ENCODE data around the gene MLLT6.
"Not testable (repeated sequence)": the region's sequence is repeated elsewhere in the genome, so short reads cannot be mapped to it uniquely, and the experiment has no call there.

MLLT6 gene

DNA sequence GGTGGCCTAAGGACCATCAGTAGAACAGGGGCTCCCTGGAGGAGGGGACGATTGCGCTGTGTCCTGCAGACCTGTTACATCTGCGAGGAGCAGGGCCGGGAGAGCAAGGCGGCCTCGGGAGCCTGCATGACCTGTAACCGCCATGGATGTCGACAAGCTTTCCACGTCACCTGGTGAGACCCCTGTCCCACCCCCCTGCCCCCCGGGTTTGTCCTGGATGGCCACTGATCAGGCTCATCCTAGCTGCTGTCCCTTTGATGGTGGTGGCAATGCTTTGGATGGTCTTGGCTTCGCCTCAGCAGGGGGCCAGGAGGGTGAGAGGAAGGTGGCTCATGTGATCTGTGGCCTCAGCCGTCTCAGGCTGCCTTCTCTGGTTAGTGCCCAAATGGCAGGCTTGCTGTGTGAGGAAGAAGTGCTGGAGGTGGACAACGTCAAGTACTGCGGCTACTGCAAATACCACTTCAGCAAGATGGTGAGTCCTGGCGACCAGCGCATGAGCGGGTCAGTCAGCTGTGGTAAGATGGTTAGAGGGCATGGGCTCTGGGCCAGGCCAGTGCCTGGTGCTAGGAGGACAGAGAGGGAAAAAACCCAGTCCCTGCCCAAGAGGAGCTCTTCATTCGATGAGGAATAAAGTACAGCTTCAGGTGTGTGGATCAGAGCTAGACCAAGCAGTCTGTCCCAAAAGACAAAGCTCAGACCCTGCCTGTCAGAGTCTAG is 4.2 kb downstream of the MLLT6 start:
- no peak for DNase-seq

DNA sequence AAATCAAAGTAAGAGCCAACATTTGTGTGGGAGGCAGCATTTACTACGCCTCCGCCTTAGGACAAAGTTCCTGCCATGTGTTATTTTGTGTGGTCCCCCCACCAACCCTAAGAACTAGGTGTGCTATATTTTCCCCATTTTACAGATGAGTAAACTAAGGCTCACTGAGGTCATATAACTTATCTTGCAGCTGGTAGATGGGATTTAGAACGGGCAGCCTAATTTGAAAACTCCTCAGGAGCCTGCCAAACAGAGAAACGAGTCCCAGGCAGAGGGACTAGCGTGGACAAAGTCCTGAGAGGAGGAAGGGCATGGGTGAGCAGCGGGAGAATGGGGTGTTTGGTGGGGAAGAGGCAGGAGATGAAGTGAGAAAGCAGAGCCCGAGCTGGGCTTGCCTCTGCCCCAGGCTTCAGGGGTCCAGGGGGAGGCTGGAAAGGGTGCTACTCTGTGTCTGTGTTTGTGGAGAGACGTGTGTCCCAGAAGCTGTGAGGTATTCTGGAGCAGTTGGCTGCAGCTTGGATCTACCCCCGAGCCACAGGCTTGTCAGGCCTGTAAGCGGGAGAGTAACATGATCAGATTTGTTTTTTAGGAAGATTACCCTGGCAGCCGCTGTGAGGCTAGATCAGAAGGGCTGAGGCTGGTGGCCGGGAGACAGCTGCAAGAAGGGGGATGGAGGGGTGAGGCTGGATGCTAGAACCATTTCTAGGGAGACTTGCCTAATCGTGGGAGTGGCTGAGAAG is 5.0 kb downstream of the MLLT6 start:
- no peak for DNase-seq

DNA sequence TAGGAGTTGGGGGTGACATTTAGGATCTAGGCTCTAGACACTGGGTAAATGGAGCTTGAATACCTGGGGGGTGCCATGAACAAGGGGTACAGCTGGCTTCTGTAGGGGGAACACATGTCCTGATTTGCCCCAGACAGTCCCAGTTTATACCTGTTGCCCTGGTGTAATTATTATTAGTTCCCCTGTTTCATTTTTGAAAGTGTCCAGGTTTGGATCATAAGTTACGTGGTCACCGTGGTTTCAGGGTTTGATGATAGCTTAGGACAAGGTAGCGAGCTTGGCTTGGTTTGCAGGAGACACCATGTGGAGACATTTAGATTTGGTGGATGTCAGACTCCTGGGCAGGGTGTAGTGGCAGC is 5.5 kb downstream of the MLLT6 start:
- no peak for DNase-seq

DNA sequence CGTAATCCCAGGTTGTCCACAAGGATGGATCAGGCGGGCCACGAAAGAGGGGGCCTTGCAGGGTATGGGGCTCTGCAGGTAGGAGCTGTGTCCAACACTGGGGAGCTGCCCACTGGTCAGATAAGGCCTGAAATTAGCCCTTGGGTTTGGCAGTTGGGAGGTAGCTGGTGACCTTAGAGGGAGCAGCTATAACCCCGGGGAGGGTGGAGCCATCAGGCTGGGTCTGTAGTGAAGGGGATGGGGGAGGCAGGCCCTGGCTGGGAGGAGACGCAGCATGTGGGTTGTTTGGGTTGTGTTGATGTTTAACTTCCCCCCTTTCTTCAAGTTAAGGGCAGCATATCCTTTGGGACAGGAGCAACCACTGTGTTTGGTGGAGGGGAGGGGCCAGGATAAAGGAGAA is 5.9 kb downstream of the MLLT6 start:
- no peak for DNase-seq

DNA sequence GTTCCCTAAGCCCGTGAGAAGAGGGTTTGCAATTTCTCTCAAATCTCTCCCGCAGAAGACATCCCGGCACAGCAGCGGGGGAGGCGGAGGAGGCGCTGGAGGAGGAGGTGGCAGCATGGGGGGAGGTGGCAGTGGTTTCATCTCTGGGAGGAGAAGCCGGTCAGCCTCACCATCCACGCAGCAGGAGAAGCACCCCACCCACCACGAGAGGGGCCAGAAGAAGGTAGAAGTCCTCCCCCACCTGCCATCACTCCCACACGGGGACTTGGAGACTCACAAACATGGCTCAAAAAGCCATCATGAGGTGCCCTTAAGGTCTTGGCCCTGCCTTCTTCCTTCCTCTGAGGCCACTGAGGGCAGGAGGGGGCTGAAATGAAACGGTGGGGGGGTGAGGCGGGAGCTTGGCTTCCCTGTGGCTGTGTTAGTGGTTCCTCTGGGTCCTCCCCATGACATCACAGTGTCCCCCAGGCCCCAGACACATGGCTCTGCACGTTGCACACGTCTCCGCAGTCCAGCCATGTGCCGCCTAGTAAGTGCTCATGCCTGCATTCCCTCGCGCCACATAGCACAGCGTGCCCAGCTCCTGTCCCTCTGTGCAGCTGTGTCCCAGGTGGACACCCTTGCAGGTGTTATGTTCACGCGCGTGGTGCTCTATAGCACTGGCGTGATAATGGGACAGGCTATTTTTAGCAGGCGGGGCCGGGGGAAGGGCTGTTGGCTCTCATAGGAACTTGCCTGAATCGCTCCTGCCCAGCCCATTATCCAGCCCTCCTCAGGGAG is 6.9 kb downstream of the MLLT6 start:
- DNase-seq: peak in 1 of 2 experiments; percentile 44

DNA sequence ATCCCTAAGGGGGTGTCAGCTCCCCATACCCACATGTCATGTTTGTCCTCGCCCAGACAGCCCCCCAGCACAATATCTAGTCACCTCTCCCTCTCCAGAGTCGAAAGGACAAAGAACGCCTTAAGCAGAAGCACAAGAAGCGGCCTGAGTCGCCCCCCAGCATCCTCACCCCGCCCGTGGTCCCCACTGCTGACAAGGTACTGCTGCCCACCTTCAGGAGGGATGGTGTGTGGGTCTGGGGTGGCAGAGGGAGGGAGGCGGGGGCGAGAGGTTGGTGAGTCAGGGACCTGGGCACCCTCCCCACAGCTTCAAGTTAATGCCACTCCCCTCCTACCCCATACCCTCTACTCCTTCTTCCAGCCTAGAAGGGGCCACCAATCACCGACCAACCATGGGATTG is 7.5 kb downstream of the MLLT6 start:
- DNase-seq: no peak

DNA sequence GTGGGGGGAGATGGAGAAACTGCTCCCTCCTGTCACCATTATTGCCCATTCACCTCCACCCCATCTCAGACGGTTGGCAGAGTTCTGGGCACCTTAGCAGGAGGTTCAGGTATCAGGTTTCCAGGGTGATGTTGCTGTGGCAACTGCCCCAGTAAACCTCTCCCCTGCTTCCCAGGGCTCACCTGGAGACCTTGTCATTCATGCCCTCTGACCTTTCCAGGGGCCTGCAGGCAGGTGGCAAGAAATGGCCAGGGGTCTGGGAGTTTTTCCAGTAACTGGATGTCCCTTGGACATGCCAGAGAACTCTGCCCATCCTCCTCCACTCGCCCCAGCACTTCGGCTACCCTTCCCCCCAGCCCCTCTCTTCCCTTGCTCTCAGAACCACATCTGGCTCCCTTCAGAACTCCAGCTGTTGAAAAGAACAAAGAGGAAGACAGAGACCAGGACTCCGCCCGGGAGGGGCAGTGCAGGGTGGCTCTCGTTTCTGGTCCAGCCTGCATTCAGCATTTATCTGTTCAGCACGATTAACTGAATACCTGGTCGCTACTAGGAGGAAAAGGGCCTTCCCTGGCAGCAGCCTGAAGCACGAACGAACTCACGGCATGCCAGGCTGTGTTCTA is 8.5 kb downstream of the MLLT6 start:
- DNase-seq: no peak

DNA sequence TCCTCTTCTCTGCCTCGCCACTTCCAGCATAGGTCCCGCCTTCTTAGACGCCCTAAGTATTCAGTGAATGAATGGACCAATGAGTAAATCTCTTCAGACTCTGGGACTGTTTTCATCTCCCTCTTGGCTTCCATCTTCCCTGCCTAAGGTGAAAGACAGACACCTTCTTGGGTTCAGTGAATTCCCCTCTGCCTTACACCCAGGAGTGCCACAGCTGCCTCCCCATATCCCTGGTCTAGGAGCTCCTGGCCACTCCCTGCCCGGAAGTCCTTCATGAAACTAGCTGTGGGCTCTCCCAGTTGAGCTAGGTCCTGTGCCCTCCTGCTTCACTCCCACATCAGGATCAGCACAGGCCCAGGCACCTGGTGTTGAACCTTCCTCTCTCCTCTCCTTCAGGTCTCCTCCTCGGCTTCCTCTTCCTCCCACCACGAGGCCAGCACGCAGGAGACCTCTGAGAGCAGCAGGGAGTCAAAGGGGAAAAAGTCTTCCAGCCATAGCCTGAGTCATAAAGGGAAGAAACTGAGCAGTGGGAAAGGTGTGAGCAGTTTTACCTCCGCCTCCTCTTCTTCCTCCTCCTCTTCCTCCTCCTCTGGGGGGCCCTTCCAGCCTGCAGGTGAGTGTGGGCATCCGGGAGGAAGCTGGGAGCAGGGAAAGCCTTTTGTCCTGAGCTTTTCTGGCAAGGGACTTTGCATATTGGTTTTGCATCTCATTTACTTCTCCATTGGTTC is 10.3 kb downstream of the MLLT6 start:
- DNase-seq: no peak

DNA sequence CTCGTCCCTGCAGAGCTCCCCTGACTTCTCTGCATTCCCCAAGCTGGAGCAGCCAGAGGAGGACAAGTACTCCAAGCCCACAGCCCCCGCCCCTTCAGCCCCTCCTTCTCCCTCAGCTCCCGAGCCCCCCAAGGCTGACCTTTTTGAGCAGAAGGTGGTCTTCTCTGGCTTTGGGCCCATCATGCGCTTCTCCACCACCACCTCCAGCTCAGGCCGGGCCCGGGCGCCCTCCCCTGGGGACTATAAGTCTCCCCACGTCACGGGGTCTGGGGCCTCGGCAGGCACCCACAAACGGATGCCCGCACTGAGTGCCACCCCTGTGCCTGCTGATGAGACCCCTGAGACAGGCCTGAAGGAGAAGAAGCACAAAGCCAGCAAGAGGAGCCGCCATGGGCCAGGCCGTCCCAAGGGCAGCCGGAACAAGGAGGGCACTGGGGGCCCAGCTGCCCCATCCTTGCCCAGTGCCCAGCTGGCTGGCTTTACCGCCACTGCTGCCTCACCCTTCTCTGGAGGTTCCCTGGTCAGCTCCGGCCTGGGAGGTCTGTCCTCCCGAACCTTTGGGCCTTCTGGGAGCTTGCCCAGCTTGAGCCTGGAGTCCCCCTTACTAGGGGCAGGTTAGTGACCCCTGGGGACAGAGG is 11.4 kb downstream of the MLLT6 start:
- DNase-seq: no peak

DNA sequence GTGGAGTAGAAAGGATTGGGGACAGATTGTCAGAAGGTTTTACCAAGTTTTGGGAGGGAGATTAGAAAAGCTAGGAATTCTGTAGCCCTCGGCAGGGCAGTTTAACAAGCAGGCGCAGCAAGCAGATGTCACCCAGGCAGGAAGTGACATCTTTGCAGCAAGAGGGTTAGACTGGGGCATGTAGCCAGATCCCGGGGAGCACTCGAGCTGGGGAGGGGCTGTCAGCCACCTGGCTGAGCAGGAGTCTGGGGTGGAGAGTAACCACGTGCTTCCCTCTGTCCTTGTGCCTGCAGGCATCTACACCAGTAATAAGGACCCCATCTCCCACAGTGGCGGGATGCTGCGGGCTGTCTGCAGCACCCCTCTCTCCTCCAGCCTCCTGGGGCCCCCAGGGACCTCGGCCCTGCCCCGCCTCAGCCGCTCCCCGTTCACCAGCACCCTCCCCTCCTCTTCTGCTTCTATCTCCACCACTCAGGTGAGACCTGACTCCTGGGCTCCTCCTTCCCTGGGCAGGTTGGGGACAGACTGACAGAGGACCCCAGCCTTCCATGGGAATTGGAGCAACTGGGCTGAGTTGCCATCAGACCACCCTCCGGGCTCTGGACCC is 12.2 kb downstream of the MLLT6 start:
- peak in 1 of 2 experiments; percentile 33 for DNase-seq

DNA sequence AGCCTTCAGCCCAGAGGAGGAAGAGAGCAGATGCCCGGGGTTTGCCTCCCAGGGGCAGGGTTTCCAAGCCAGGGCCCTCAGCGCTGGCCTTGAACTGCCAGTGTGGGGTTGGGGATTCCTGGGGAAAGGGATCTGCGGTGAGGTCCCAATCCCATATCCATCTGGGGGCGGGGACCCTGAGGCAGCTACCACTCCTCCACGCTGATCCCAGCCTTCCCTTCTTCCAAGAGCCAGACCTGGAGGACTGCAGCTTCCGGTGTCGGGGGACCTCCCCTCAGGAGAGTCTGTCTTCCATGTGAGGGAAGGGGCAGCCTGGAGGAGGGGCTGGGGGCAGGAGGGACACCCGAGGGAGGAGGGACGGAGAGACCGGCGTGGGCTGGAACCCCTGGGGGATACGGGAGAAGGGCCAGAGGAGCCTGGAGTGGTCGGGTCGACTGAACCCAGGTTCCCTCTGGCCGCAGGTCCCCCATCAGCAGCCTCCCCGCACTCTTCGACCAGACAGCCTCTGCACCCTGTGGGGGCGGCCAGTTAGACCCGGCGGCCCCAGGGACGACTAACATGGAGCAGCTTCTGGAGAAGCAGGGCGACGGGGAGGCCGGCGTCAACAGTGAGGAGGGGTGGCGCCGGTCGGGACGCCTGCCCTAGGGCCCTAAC is 14.3 kb downstream of the MLLT6 start:
- DNase-seq: no peak

DNA sequence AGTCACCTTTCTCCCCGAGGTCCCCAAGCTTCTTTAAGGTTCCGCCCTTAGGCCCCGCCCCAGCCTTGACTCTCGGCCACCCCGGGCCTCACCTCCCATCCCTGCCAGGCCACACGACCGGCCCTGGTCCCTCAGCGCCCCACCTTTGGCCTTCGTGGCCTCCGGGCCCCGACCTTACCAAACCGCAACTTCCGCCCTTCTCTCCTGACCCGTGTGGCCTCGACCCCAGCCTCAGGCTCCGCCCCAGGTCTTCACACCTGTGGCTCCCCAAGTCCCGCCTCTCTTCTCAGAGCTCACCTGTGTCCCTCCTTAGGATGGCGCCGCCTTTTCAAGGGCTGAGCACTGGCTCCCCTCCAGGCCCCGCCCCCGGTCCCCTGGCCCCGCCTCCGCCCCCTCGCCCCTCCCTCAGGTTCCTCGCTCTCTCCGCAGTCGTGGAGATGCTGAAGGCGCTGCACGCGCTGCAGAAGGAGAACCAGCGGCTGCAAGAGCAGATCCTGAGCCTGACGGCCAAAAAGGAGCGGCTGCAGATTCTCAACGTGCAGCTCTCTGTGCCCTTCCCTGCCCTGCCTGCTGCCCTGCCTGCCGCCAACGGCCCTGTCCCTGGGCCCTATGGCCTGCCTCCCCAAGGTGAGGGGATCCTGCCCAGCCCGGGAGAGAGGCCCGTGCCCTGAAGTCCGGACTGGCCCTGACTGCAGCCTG is 15.0 kb downstream of the MLLT6 start:
- no peak for DNase-seq

DNA sequence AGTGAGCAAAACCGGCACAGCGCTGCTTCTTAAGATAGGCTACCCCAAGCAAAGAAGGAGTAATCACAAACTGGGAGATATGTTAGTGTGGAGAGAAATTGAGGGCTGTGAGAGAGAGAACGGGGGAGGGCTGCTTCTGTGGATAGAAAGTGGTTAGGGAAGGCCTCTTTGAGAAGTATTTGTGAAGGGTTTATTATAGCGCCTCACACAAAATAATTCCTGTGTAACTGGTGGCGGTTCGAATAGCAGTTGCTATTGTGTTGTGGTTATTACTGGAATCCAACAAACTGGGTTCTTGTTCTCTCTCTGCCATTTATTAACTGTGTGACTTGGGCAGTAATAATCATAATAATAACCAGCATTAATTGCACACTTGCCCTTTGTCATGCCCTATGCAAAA is 15.9 kb downstream of the MLLT6 start:
- DNase-seq: no peak

DNA sequence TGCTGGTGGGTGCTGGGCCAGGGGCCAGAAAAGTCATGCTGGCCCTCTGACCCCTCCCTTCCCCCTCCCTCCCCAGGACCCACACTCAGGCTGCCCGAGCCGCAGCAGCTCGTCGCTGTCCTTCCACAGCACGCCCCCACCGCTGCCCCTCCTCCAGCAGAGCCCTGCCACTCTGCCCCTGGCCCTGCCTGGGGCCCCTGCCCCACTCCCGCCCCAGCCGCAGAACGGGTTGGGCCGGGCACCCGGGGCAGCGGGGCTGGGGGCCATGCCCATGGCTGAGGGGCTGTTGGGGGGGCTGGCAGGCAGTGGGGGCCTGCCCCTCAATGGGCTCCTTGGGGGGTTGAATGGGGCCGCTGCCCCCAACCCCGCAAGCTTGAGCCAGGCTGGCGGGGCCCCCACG is 16.7 kb downstream of the MLLT6 start:
- no peak for DNase-seq

DNA sequence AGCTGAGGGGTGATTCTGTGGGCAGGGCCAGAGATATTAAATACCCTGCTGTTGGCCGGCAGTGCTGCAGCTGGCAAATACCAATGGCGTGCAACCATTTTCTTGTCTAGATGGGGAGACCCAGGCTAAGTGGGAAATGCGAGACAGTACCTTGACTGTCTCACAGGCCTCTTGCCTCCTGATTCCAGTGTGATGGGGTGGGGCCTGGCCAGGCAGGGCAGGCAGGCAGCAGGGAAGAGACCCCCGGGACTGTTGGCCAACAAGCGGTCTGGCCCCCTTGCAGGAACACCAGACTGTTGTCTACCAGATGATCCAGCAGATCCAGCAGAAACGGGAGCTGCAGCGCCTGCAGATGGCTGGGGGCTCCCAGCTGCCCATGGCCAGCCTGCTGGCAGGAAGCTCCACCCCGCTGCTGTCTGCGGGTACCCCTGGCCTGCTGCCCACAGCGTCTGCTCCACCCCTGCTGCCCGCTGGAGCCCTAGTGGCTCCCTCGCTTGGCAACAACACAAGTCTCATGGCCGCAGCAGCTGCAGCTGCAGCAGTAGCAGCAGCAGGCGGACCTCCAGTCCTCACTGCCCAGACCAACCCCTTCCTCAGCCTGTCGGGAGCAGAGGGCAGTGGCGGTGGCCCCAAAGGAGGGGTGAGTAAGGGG is 19.4 kb downstream of the MLLT6 start:
- DNase-seq: peak; percentile 89 to 95

DNA sequence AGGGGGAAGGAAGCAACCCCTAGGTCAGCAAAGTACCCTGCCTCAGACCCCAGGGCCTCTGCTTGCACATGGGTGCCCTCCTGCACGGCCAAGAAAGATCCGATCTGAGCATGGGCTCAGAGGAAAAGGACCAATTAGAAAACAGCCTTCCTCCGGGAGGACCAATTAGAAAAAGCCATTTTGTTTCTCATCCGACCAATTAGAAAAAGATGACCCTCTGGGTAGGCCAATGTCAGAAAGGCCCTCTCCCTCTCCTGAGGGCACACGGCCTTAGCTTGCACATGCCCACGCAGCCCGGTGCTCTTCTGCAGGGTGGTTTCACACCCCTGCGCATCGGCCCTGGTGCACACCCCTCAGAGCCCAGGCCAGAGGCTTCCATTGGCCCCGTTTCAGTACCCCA is 20.0 kb downstream of the MLLT6 start:
- peak in 1 of 2 experiments; percentile 57 for DNase-seq

DNA sequence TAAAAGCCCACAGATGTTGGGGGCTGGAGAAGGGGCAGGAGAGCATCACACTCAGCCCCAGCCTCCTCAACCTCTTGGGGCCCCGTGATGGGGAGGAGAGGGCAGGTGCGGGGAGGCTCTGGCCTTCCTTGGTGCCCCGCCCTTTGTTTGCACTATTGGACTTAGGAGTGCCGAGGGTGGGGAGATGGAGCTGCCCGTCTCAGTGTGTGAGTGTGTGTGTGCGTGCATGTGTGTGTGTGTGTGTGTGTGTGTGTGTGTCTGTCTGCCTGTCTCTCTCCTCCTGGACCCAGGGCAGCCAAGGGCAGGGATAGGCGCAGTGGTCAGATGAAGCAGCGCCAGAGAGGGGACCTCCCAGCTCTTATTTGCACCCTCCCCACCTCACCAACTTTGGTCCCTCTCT is 21.1 kb downstream of the MLLT6 start:
- not testable (repeated sequence) for DNase-seq

DNA sequence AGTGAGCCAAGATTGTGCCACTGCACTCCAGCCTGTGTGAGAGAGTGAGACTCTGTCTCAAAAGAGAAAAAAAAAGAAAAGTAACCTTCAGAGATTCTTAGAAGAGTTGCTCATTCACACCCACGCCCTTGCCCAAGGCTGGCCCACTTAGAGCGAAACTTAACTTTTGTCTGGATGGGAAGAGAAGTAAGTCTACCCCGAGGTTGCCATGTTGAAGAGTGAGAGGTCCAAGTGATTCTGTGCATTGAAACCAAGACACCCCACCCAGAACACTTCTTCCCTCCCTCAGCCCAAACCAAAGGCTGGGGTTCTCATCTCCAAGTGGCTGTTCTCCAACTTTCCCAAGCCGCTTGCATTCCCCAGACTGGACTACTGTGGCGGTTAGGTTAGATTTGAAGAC is 22.7 kb downstream of the MLLT6 start:
- DNase-seq: no peak

DNA sequence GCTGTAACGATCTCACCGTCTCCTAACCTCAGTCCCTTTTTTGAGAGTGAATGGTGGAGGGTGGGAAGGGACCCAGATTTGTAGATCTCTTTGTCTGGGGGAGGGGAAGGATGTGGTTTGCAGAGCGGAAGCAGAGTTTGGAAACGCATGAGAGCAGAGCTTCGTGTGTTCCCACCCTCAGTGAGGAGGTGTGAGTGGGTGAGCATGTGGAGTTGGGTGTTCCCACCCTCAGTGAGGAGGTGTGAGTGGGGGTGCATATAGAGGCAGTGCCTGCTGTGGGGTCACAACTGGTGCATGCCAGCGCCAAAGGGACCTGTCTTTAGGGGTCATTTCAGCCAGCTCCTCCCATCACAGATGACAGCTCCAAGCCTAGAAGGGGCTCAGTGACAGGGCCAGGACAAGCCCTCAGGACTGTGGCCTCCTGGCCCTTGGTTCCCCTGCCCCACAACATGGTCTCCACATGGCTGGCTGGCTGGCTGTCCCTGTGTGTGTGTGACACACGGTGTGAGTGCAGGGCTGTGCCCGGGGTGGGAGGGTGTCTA is 23.3 kb downstream of the MLLT6 start:
- no peak for DNase-seq

Measured in NCI-H2081 (cell line).